ENCODE data around the gene FRMD5. TPM values are rescaled to one million over a fixed set of nuclear protein-coding genes. Genes with fewer than 3 reads are reported as not detected.

Gene FRMD5
- total RNA-seq, 1 experiment from 2014 or later: 17.4 TPM

- H3K4me3 ChIP-seq (ENCODE audit: low read depth, low read length): no peak overlapping the region
- no peak for TF ChIP-seq CTCF (IDR thresholded peaks at IDR 0.05; ENCODE audit: insufficient read depth in 1 of 2, low read depth in 1 of 2, low read length in 1 of 2, severe bottlenecking in 1 of 2, unreplicated experiment in 1 of 2)
- ChIA-PET CTCF (no interaction called here), POLR2A (no interaction called here)
- DNase-seq: no peak
- H3K9me3 ChIP-seq: no peaks in the 10 kb centered on the region; the same call in 1 of the 2 replicates
- H3K27ac Mint-ChIP-seq (ENCODE audit: unreplicated experiment): no peak overlapping the region
- H3K4me1 Mint-ChIP-seq (ENCODE audit: low read depth, unreplicated experiment): no peaks in the 10 kb centered on the region
- H3K27me3 Mint-ChIP-seq (ENCODE audit: insufficient read depth, unreplicated experiment): no peaks in the 10 kb centered on the region
- no peaks in the 10 kb centered on the region for H3K36me3 ChIP-seq (ENCODE audit: control insufficient read depth, insufficient read depth, low read length)
- no peak overlapping the region for H3K4me3 Mint-ChIP-seq (ENCODE audit: unreplicated experiment)
- H3K4me1 ChIP-seq: no peaks in the 10 kb centered on the region
- intact Hi-C loops (cut with micrococcal nuclease; ENCODE audit: unreplicated experiment): no loop called here
- BruUV-seq (replicated peaks): no TSS peak
- H3K27me3 ChIP-seq (replicated peaks; ENCODE audit: control insufficient read depth, insufficient read depth, low read length): no peaks in the 10 kb centered on the region
- H3K36me3 Mint-ChIP-seq (ENCODE audit: insufficient read depth, unreplicated experiment): no peaks in the 10 kb centered on the region
- no peaks in the 10 kb centered on the region for H3K9me3 Mint-ChIP-seq (ENCODE audit: unreplicated experiment)
Observed at GRCh38 chr15:44075535-44075934, 119.5 kb downstream of the FRMD5 start.

- BruUV-seq (replicated peaks): no TSS peak
- no peaks in the 10 kb centered on the region for H3K36me3 ChIP-seq (ENCODE audit: control insufficient read depth, insufficient read depth, low read length)
- ChIA-PET POLR2A (no interaction called here), CTCF (no interaction called here)
- DNase-seq: no peak
- H3K4me3 ChIP-seq (ENCODE audit: low read depth, low read length): no peak overlapping the region
- H3K9me3 Mint-ChIP-seq (ENCODE audit: unreplicated experiment): no peaks in the 10 kb centered on the region
- no peaks in the 10 kb centered on the region for H3K27me3 ChIP-seq (replicated peaks; ENCODE audit: control insufficient read depth, insufficient read depth, low read length)
- no peaks in the 10 kb centered on the region for H3K9me3 ChIP-seq
- peaks cover 11% of the 10 kb centered on the region for H3K4me1 Mint-ChIP-seq (ENCODE audit: low read depth, unreplicated experiment)
- no peak for TF ChIP-seq CTCF (IDR thresholded peaks at IDR 0.05; ENCODE audit: insufficient read depth in 1 of 2, low read depth in 1 of 2, low read length in 1 of 2, severe bottlenecking in 1 of 2, unreplicated experiment in 1 of 2)
- no peaks in the 10 kb centered on the region for H3K36me3 Mint-ChIP-seq (ENCODE audit: insufficient read depth, unreplicated experiment)
- H3K27ac Mint-ChIP-seq (ENCODE audit: unreplicated experiment): no peak overlapping the region
- H3K27me3 Mint-ChIP-seq (ENCODE audit: insufficient read depth, unreplicated experiment): no peaks in the 10 kb centered on the region
- no peaks in the 10 kb centered on the region for H3K4me1 ChIP-seq
- no peak overlapping the region for H3K4me3 Mint-ChIP-seq (ENCODE audit: unreplicated experiment)
- intact Hi-C loops (cut with micrococcal nuclease; ENCODE audit: unreplicated experiment): no loop called here
Observed at GRCh38 chr15:44069489-44069888, 125.6 kb downstream of the FRMD5 start.

GRCh38 chr15:44068347-44068746 is 126.7 kb downstream of the FRMD5 start:
- Histone ChIP-seq H3K9me3 (no peaks in the 10 kb centered on the region), H3K36me3 (ENCODE audit: control insufficient read depth, insufficient read depth, low read length) (no peaks in the 10 kb centered on the region), H3K4me1 (no peaks in the 10 kb centered on the region), H3K27me3 (replicated peaks; ENCODE audit: control insufficient read depth, insufficient read depth, low read length) (no peaks in the 10 kb centered on the region), H3K4me3 (ENCODE audit: low read depth, low read length) (no peak overlapping the region)
- Mint-ChIP-seq H3K4me3 (ENCODE audit: unreplicated experiment) (no peak overlapping the region), H3K27ac (ENCODE audit: unreplicated experiment) (no peak overlapping the region), H3K9me3 (ENCODE audit: unreplicated experiment) (no peaks in the 10 kb centered on the region), H3K36me3 (ENCODE audit: insufficient read depth, unreplicated experiment) (no peaks in the 10 kb centered on the region), H3K4me1 (ENCODE audit: low read depth, unreplicated experiment) (peaks cover 11% of the 10 kb centered on the region), H3K27me3 (ENCODE audit: insufficient read depth, unreplicated experiment) (no peaks in the 10 kb centered on the region)
- no TSS peak for BruUV-seq (replicated peaks)
- intact Hi-C loops (cut with micrococcal nuclease; ENCODE audit: unreplicated experiment): no loop called here
- no peak for DNase-seq
- CTCF ChIA-PET: no interaction called here
- TF ChIP-seq CTCF (IDR thresholded peaks at IDR 0.05; ENCODE audit: insufficient read depth in 1 of 2, low read depth in 1 of 2, low read length in 1 of 2, severe bottlenecking in 1 of 2, unreplicated experiment in 1 of 2): no peak
- POLR2A ChIA-PET: no interaction called here
